Measurements from ENCODE around the gene SHC3.

Gene SHC3

DNA sequence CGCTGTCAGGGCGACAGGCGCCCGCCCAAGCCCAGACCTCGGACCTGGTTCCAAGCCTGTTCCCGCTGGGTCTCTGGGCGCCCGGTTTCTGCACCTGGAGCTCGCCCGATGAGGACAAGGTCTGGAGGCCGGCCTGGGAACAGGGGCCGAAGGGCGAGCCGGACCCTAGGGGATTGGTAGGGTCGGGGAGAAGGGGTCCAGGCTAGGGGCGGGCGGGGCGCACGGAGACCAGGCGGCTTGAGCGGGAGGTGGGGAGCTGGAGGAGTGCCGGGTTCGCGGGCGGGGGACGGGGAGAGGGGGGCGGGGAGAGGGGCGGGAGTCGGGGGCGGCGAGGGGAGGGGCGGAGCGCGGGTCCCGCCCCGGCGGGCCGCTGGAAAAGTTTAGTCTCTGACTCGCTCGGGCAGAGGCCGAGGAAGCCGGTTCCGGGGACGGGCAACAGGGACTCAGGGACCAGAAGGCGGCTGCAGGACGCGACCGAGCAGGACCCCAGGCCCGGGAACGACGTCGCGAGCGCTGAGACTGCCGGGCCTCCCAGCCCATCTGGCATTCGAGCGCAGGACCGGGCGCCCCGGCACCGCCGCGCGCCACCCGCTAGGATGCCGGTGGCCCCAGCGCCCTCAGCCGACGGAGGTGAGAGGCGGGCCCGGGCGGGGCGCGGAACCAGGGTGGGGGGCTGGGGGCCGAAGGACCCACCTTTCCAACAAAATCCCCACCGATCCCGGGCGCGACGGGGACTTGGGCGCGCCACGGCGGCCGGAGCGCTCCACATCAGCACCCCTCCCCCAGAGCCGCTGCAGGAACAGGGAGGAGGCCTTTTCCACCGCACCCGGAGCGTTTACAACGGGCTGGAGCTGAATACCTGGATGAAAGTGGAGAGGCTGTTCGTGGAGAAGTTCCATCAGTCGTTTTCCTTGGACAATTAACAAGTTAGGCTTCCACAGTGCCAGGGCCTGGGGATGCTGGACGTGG lies 187.3 kb downstream of the SHC3 start, which contains the start of gene S1PR3:
S1PR3 (plus strand) TSS at position 403 of the 969 bp plus-strand sequence. CDS start 9,733 bp downstream, outside the sequence.
- ChIA-PET POLR2A (no interaction called here), CTCF (interaction anchor here (1.3 kb wide), 1 partner anchor 10 kb away, joined by 4 read pairs; no protein-coding TSS in a partner anchor)
- DNase-seq (ENCODE audit: extremely low spot score), result no peak
- TF ChIP-seq, protein P1, sequence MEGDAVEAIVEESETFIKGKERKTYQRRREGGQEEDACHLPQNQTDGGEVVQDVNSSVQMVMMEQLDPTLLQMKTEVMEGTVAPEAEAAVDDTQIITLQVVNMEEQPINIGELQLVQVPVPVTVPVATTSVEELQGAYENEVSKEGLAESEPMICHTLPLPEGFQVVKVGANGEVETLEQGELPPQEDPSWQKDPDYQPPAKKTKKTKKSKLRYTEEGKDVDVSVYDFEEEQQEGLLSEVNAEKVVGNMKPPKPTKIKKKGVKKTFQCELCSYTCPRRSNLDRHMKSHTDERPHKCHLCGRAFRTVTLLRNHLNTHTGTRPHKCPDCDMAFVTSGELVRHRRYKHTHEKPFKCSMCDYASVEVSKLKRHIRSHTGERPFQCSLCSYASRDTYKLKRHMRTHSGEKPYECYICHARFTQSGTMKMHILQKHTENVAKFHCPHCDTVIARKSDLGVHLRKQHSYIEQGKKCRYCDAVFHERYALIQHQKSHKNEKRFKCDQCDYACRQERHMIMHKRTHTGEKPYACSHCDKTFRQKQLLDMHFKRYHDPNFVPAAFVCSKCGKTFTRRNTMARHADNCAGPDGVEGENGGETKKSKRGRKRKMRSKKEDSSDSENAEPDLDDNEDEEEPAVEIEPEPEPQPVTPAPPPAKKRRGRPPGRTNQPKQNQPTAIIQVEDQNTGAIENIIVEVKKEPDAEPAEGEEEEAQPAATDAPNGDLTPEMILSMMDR (IDR thresholded peaks at IDR 0.05; ENCODE audit: control extremely low read depth, extremely low read depth, low read depth, missing control alignments), result no peak

DNA sequence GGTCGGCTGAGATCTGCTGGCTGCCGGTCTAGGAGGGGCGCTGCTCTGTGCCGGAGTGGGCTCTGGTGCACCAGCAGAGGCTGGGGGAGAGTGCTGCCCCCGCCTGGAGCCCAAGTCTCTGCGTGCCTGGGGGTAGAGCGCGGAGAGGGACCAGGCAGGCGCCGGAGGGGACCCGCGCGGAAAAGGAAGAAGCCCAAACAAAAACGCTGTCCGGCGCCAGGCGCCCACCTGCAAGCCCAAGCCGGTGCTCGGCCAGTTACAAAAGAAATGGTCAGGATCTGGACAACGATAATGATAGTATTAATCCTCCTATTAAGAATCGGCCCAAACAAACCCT lies 187.9 kb downstream of the SHC3 start:
- ChIA-PET POLR2A (no interaction called here), CTCF (no interaction called here)
- no peak for DNase-seq (ENCODE audit: extremely low spot score)
- TF ChIP-seq, protein P1 (IDR thresholded peaks at IDR 0.05; ENCODE audit: control extremely low read depth, extremely low read depth, low read depth, missing control alignments), result no peak

DNA sequence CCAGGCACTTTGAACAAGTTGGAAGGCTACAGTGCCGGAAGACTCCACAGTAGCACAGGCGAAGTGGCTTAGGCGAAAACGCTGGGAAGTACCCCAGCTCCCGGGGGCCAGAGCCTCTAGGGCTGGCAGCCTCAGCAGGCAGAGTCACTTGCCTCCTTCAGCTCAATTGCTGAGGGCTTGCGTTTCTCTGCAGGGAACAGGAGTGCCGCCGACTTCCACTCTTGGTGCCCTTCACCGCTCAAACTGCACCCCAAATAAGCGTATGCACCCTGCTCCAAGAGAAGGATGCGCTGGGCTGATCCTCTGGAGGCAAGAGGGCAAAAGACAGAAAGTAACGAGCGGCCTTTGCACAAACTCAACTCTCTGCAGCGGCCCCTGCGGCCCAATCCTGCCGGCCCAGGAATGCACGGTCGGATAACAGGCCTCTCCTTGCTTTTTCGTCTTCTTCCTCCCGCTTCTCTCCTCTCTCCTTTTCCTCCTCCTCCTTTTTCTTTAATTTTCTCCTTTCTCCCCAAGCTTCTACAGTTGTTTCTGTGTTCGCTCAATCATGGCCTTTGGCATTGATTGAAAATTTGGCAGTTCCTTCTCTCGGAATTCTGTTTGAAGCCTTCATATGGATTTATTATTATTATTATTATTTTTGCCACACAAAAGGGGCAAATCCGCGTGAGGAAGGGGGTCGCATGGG lies 188.4 kb downstream of the SHC3 start:
- TF ChIP-seq, protein P1 (IDR thresholded peaks at IDR 0.05; ENCODE audit: control extremely low read depth, extremely low read depth, low read depth, missing control alignments), result no peak
- ChIA-PET POLR2A (no interaction called here), CTCF (no interaction called here)
- no peak for DNase-seq (ENCODE audit: extremely low spot score)

DNA sequence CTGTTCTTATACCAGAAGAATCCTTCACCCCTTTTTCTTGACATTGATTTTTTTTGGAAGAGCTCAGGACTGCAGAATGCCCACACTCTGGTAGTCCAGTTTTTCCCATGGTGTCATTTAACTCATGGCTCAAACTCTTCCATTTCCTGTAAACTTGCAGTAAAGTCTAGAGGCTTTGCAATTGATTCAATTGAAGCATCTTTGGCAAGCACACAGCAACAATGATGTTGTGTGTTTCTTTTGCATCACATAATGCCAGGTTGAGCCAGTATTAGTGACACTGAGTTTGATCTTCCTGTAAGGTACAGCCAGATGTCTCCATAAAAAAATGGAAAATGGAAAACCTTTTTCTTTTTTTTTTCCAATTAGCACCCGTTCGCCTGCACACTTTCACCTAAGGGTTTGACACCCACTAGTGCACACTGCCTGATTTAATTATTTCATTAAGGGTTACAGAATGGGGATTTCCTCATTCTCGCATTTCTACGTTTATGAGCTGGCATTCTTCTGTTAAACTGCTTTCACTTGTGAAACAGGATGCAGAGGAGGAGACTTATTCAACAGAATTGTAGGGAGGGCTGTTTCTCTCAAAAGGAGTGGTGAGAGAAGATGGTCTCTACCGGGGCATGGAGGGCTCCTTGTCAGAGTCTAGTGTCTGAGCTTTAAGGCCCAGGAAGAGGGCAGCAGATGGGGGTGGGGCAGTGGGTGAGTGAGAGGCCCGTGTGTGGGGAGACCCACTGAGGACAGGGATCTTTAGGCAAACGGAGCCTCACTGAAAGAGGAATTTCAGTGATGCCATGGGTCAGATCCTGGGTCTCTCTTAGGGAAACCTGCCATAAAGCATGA lies 189.6 kb downstream of the SHC3 start:
- ChIA-PET CTCF (no interaction called here), POLR2A (no interaction called here)
- TF ChIP-seq, protein P1 (IDR thresholded peaks at IDR 0.05; ENCODE audit: control extremely low read depth, extremely low read depth, low read depth, missing control alignments), result no peak
- DNase-seq (ENCODE audit: extremely low spot score), result no peak

DNA sequence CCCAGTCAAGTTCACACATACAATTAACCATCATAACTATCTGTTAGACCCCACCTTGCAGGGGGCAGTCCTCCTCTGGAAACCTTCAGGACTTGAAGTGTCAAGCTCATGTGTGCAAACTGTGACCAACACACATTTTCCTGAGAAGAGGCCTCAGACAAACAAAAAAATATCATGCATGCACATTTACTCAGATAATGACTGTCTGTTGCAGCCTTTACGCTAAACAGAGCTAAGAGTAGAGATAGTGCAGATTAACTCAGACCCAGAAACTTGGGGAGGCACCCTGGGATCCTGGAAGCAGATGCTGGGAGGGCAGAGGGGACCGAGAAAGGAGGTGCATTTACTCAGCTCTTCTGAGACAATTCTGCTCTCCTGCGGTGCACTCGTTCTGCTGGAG lies 191.0 kb downstream of the SHC3 start:
- CTCF ChIA-PET, result no interaction called here
- POLR2A ChIA-PET, result no interaction called here
- DNase-seq (ENCODE audit: extremely low spot score), result no peak
- TF ChIP-seq, protein P1 (IDR thresholded peaks at IDR 0.05; ENCODE audit: control extremely low read depth, extremely low read depth, low read depth, missing control alignments), result no peak

DNA sequence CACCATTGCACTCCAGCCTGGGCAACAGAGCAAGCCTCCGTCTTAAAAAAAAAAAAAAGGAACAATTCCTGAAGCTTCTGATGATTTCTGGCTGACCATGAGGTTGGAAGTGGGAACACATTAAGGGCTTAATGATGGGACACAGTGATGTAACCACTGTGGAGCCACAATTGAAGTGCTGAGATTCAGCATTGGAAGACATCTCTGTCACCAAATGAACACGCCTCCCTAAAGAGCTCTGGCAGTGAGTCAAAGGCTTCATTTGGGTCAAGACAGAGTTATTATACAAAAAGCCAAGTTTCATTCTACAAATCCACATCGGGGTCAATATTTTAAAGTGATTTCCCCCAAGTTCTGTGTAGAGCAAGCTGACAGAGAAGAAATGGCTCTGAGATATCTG lies 191.8 kb downstream of the SHC3 start:
- ChIA-PET POLR2A (no interaction called here), CTCF (interaction anchor here (1.5 kb wide), 1 partner anchor 14 kb away, joined by 5 read pairs; no protein-coding TSS in a partner anchor)
- no peak for DNase-seq (ENCODE audit: extremely low spot score)
- TF ChIP-seq, protein P1 (IDR thresholded peaks at IDR 0.05; ENCODE audit: control extremely low read depth, extremely low read depth, low read depth, missing control alignments), result no peak
